OCI-LY3 (cell line): ENCODE results near the gene LMO7.

Experiments used
- CTCF ChIP-seq: fragments of 200-600, 300-600 bp; sonication (generic); IDR thresholded peaks from 2 replicates; pipeline ENCODE4 v1.5.1; 2014; ENCODE audit warnings: antibody characterized with exemption, low read length, low read depth
- EZH2phosphoT487 ChIP-seq: fragments of 200-600 bp; shearing (Covaris generic); IDR thresholded peaks from 2 replicates; pipeline ENCODE4 v1.6.1; 2018; ENCODE audit warnings: antibody characterized with exemption, mixed run types, low read depth

- TF ChIP-seq CTCF = no peak
- TF ChIP-seq EZH2phosphoT487 = no peak
These were observed 16.6 kb downstream of the LMO7 start for GRCh38 chr13:75652726-75653125.
